AG04450 (cell line): Measurements from ENCODE around the gene SRPK3. TPM values are rescaled to one million over a fixed set of nuclear protein-coding genes. Genes with fewer than 3 reads are reported as not detected.

Experiments used
- CTCF ChIA-PET: fragments of 300-600, 350-600 bp; formaldehyde crosslinking; extraction: SDS; loops from one replicate; lab custom pipeline; 2022; ENCODE audit warnings: antibody characterized with exemption, inconsistent platforms; lab: Charles Lee
- POLR2A ChIA-PET: fragments of 350-600 bp; formaldehyde crosslinking; extraction: SDS; loops from one replicate; lab custom pipeline; 2021; ENCODE audit warnings: antibody characterized with exemption, inconsistent platforms; lab: Yijun Ruan, JAX
- DNase-seq: peaks from one replicate; pipeline ENCODE4 v3.0.0-alpha.2; 2011; ENCODE audit warnings: low read depth, low spot score
- H3K27ac ChIP-seq: one replicate; pipeline ENCODE4 v1.5.1; 2012; ENCODE audit warnings: low read depth, low read length, control low read depth
- H3K27me3 ChIP-seq: one replicate; pipeline ENCODE4 v1.6.0; 2012; ENCODE audit warnings: low read length; ENCODE audit not compliant: control insufficient read depth, insufficient read depth
- H3K4me3 ChIP-seq: 2 replicates; pipeline ENCODE4 v1.5.1; 2011; ENCODE audit warnings: mild to moderate bottlenecking, low read depth, low read length, control low read depth
- H3K9me3 ChIP-seq: 2 replicates; pipeline ENCODE4 v1.5.1; 2012; ENCODE audit warnings: low read length; ENCODE audit not compliant: control insufficient read depth, insufficient read depth
- polyA plus RNA-seq: library from polyadenylated mRNA; depleted of rRNA; stranded (reverse); fragments of >200 nt; gene quantifications from 2 replicates; pipeline ENCODE4 v1.2.3, GENCODE V29; 2011
- TF ChIP-seq, protein P1 (sequence below): IDR thresholded peaks from 2 replicates; pipeline ENCODE4 v1.5.1; 2011; ENCODE audit warnings: low read depth, low read length, control low read depth, inconsistent platforms

SRPK3 gene
- polyA plus RNA-seq, 1 experiment = 0.27 TPM

DNA sequence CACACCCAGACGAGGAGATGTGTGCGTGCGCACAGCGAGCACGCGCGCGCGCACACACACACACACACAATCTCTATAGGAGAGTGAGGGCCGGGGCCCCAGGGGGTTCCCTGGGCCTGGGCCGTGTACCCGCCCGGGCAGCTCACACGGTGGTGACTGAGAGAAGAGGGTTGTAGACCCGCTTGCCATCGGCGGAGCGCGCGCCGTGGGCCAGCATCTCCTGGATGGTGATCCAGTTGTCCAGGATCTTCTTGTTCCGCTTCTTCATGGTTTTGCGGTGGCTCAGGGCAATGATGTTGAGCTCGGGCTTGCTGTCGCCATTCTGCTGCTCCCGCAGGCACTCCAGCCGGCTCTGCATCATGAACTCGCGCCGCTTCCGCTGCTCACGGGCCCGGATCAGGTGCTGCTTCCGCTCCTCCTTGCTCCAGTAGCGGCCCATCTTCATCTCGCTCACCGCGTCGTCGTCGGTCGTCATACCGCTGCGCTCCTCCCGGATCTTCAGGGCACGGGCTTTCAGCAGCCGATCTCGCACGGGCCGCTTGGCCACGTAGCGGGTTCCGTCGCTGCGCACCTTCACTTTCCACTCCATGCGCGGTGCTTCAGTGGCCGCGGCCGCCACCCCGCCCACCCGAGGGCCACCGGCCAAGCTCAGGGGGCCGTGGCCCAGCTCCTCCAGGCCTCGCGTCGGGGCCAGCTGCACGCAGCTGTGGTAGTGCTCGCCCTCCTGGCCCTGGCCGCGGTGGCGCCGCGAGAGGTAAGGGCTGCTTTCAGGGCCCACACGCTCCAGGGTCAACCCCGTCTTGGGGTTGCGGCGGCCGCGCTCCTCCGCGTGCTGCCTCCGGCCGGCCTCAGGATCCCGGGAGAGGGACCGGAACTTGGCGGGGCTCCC lies 22.6 kb downstream of the SRPK3 start:
- Histone ChIP-seq H3K9me3 (no peaks in the 10 kb centered on the region; the same call in 1 of the 2 replicates), H3K27me3 (peaks cover 2% of the 10 kb centered on the region), H3K27ac (no peak overlapping the region), H3K4me3 (no peak overlapping the region)
- CTCF ChIA-PET = no interaction called here
- POLR2A ChIA-PET = interaction anchor here (0.5 kb wide), 1 partner anchor 94 kb away, joined by 3 read pairs; no protein-coding TSS in a partner anchor
- DNase-seq = no peak
- TF ChIP-seq, protein P1, sequence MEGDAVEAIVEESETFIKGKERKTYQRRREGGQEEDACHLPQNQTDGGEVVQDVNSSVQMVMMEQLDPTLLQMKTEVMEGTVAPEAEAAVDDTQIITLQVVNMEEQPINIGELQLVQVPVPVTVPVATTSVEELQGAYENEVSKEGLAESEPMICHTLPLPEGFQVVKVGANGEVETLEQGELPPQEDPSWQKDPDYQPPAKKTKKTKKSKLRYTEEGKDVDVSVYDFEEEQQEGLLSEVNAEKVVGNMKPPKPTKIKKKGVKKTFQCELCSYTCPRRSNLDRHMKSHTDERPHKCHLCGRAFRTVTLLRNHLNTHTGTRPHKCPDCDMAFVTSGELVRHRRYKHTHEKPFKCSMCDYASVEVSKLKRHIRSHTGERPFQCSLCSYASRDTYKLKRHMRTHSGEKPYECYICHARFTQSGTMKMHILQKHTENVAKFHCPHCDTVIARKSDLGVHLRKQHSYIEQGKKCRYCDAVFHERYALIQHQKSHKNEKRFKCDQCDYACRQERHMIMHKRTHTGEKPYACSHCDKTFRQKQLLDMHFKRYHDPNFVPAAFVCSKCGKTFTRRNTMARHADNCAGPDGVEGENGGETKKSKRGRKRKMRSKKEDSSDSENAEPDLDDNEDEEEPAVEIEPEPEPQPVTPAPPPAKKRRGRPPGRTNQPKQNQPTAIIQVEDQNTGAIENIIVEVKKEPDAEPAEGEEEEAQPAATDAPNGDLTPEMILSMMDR = no peak

GRCh38 chrX:153804100-153804595 lies 23.3 kb downstream of the SRPK3 start:
- no peak for DNase-seq
- ChIA-PET CTCF (no interaction called here), POLR2A (no interaction called here)
- TF ChIP-seq, protein P1 = no peak
- Histone ChIP-seq H3K27ac (no peak overlapping the region), H3K27me3 (peaks cover 2% of the 10 kb centered on the region), H3K4me3 (no peak overlapping the region), H3K9me3 (no peaks in the 10 kb centered on the region)

DNA sequence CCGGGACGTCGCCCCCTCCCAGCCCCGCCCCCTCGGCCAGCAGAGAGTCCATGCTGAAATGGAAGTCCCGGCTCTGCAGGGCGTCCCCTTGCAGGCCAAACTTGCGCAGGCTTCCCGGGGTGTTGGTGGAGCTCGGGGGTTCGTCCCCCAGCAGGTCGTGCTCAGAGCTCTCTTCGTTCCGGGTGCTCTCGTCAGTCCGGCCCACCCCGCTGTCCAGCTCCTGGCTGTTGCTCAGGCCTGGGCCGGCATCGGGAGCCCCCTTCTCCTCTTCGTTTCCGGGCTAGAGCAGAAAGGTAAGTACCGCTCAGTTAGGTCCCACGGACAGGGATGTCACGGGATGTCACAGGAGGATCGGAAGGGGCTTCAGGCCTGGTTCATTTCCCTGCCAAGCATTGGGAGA lies 23.8 kb downstream of the SRPK3 start:
- H3K27ac ChIP-seq = no peak overlapping the region
- H3K9me3 ChIP-seq = no peaks in the 10 kb centered on the region
- DNase-seq = no peak
- H3K27me3 ChIP-seq = peaks cover 2% of the 10 kb centered on the region
- H3K4me3 ChIP-seq = no peak overlapping the region
- TF ChIP-seq, protein P1 = no peak
- POLR2A ChIA-PET = no interaction called here
- CTCF ChIA-PET = no interaction called here

GRCh38 chrX:153805436-153805835 lies 24.6 kb downstream of the SRPK3 start:
- Histone ChIP-seq H3K27me3 (peaks cover 2% of the 10 kb centered on the region), H3K9me3 (no peaks in the 10 kb centered on the region), H3K27ac (no peak overlapping the region), H3K4me3 (no peak overlapping the region)
- CTCF ChIA-PET = no interaction called here
- POLR2A ChIA-PET = no interaction called here
- no peak for DNase-seq
- TF ChIP-seq, protein P1 = no peak

GRCh38 chrX:153806999-153807575 lies 26.2 kb downstream of the SRPK3 start:
- H3K9me3 ChIP-seq = no peaks in the 10 kb centered on the region
- DNase-seq = no peak
- ChIA-PET POLR2A (no interaction called here), CTCF (no interaction called here)
- peaks cover 2% of the 10 kb centered on the region for H3K27me3 ChIP-seq
- H3K4me3 ChIP-seq = no peak overlapping the region
- no peak overlapping the region for H3K27ac ChIP-seq
- TF ChIP-seq, protein P1 = no peak
